ENCODE measurements around the gene SLC16A7. TPM values are rescaled to one million over a fixed set of nuclear protein-coding genes. Genes with fewer than 3 reads are reported as not detected.

The SLC16A7 gene
- total RNA-seq, 2 donors from 2014 or later, result 2.2 to 3.6 TPM

DNA sequence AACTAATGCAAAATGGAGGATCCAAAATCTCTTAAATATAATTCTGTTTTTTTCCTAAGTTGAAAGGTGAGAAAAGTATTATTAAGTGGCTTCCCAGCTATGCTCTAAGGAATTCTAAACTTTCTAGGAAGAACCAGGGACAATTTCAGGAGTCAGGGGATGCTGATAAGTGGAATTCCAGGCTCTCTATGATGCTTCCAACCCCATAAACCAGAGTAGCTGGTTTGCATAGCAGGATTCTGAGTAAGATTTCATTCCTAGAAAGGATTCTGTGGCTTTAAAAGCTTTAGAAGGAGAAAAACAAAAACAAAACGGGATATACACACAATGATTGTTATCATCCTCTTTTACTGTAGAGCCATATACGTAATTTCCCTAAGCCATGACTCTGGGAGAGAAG is 93.9 kb downstream of the SLC16A7 start:
- TF ChIP-seq, protein P1, sequence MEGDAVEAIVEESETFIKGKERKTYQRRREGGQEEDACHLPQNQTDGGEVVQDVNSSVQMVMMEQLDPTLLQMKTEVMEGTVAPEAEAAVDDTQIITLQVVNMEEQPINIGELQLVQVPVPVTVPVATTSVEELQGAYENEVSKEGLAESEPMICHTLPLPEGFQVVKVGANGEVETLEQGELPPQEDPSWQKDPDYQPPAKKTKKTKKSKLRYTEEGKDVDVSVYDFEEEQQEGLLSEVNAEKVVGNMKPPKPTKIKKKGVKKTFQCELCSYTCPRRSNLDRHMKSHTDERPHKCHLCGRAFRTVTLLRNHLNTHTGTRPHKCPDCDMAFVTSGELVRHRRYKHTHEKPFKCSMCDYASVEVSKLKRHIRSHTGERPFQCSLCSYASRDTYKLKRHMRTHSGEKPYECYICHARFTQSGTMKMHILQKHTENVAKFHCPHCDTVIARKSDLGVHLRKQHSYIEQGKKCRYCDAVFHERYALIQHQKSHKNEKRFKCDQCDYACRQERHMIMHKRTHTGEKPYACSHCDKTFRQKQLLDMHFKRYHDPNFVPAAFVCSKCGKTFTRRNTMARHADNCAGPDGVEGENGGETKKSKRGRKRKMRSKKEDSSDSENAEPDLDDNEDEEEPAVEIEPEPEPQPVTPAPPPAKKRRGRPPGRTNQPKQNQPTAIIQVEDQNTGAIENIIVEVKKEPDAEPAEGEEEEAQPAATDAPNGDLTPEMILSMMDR (conservative IDR thresholded peaks at IDR 0.05), result no peak
- H3K4me1 ChIP-seq (ENCODE audit: control insufficient read depth, insufficient read depth, low read length), result no peaks in the 10 kb centered on the region
- no peaks in the 10 kb centered on the region for H3K36me3 ChIP-seq (ENCODE audit: control insufficient read depth, insufficient read depth, low read length)
- H3K9me3 Mint-ChIP-seq, result peaks cover 2% of the 10 kb centered on the region
- H3K27ac Mint-ChIP-seq, result no peak overlapping the region
- no peak overlapping the region for H3K4me3 Mint-ChIP-seq
- H3K27ac ChIP-seq (ENCODE audit: low read depth, low read length), result no peak overlapping the region
- H3K36me3 Mint-ChIP-seq (ENCODE audit: low read depth), result no peaks in the 10 kb centered on the region
- no peak for DNase-seq
- H3K27me3 Mint-ChIP-seq (ENCODE audit: insufficient read depth), result no peaks in the 10 kb centered on the region
- H3K9ac ChIP-seq (ENCODE audit: extremely low read depth, low read length, poor library complexity, severe bottlenecking), result no peak overlapping the region
- H3K4me1 Mint-ChIP-seq, result no peaks in the 10 kb centered on the region
- no peaks in the 10 kb centered on the region for H3K27me3 ChIP-seq (ENCODE audit: control insufficient read depth, insufficient read depth, low read length, poor library complexity, severe bottlenecking)
- H3K9me3 ChIP-seq (ENCODE audit: control insufficient read depth, low read length), result no peaks in the 10 kb centered on the region
- 77 to 100% methylated on average over 1 to 2 of the region's 2 CpGs for WGBS, 2 experiments (ENCODE audit: insufficient coverage in 1 of 2, insufficient read length in 1 of 2)
- no peak overlapping the region for H3K4me3 ChIP-seq (ENCODE audit: low read length)

DNA sequence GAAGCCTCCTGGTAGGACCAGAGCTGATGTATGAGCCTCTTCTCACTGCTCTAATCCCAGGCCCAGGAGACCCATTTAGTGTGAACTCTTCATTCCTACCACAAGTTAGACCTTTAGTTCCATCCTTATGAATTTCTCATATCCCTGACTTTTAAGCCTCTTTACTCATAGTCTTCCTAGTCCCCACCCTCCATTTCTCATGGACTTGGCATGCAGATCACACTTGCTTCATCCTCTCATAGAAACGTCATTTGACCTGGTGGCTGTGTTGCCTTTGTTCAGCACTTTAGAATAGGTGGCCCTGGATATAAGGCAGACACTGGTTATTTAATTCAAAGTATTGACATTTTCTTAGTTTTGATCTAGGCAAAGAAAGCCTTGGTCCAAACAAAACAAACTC is 99.5 kb downstream of the SLC16A7 start:
- Histone ChIP-seq H3K36me3 (ENCODE audit: control insufficient read depth, insufficient read depth, low read length) (no peaks in the 10 kb centered on the region), H3K27me3 (ENCODE audit: control insufficient read depth, insufficient read depth, low read length, poor library complexity, severe bottlenecking) (no peaks in the 10 kb centered on the region), H3K4me3 (ENCODE audit: low read length) (no peak overlapping the region), H3K4me1 (ENCODE audit: control insufficient read depth, insufficient read depth, low read length) (no peaks in the 10 kb centered on the region), H3K27ac (ENCODE audit: low read depth, low read length) (no peak overlapping the region), H3K9me3 (ENCODE audit: control insufficient read depth, low read length) (no peaks in the 10 kb centered on the region), H3K9ac (ENCODE audit: extremely low read depth, low read length, poor library complexity, severe bottlenecking) (no peak overlapping the region)
- H3K4me1 Mint-ChIP-seq, result no peaks in the 10 kb centered on the region
- TF ChIP-seq, protein P1 (conservative IDR thresholded peaks at IDR 0.05), result no peak
- 92 to 100% methylated on average over 1 of the region's 1 CpG for WGBS, 2 experiments (ENCODE audit: insufficient coverage in 1 of 2, insufficient read length in 1 of 2)
- no peak overlapping the region for H3K4me3 Mint-ChIP-seq
- H3K27ac Mint-ChIP-seq, result no peak overlapping the region
- H3K27me3 Mint-ChIP-seq (ENCODE audit: insufficient read depth), result no peaks in the 10 kb centered on the region
- peaks cover 2% of the 10 kb centered on the region for H3K9me3 Mint-ChIP-seq
- DNase-seq, result no peak
- H3K36me3 Mint-ChIP-seq (ENCODE audit: low read depth), result no peaks in the 10 kb centered on the region

DNA sequence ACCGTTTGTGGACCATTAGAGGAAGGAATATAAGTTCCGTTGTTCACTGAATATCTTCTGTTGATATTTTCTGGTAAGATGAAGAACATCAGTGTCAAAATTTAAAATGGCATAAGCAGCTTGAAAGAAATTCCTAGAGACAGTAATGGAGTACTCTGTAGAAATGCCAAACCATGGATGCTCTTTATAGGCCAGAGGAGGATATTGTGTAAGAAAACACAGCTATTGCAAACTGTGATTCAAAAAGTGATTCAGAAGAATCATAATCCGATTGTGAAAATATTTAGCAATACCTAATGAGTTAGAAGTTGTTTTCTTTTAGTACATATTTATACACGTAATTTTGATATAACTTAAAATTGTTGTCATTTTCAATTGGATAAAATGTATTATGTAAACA is 102.8 kb downstream of the SLC16A7 start:
- no peak for DNase-seq
- WGBS, 2 experiments (ENCODE audit: insufficient coverage in 1 of 2, insufficient read length in 1 of 2), result 83 to 92% methylated on average over 2 to 3 of the region's 4 CpGs
- H3K9me3 ChIP-seq (ENCODE audit: control insufficient read depth, low read length), result no peaks in the 10 kb centered on the region
- H3K27ac Mint-ChIP-seq, result no peak overlapping the region
- H3K9ac ChIP-seq (ENCODE audit: extremely low read depth, low read length, poor library complexity, severe bottlenecking), result no peak overlapping the region
- H3K4me1 Mint-ChIP-seq, result no peaks in the 10 kb centered on the region
- no peaks in the 10 kb centered on the region for H3K36me3 ChIP-seq (ENCODE audit: control insufficient read depth, insufficient read depth, low read length)
- no peak overlapping the region for H3K4me3 ChIP-seq (ENCODE audit: low read length)
- H3K27me3 ChIP-seq (ENCODE audit: control insufficient read depth, insufficient read depth, low read length, poor library complexity, severe bottlenecking), result no peaks in the 10 kb centered on the region
- no peak overlapping the region for H3K27ac ChIP-seq (ENCODE audit: low read depth, low read length)
- no peaks in the 10 kb centered on the region for H3K9me3 Mint-ChIP-seq
- TF ChIP-seq, protein P1 (conservative IDR thresholded peaks at IDR 0.05), result no peak
- H3K36me3 Mint-ChIP-seq (ENCODE audit: low read depth), result no peaks in the 10 kb centered on the region
- H3K4me1 ChIP-seq (ENCODE audit: control insufficient read depth, insufficient read depth, low read length), result no peaks in the 10 kb centered on the region
- no peak overlapping the region for H3K4me3 Mint-ChIP-seq
- no peaks in the 10 kb centered on the region for H3K27me3 Mint-ChIP-seq (ENCODE audit: insufficient read depth)

Measured in endodermal cell (in vitro differentiated cells).